IPS-NIHi11 (cell line): ENCODE data around the gene TTYH1.
"Not testable (repeated sequence)": the region's sequence is repeated elsewhere in the genome, so short reads cannot be mapped to it uniquely, and the experiment has no call there.

Experiments
- DNase-seq: peaks from one replicate; pipeline ENCODE4 v3.0.0; 2012; ENCODE audit warnings: mixed read lengths, low spot score

TTYH1 gene

GRCh38 chr19:54444737-54445136 lies 29.5 kb downstream of the TTYH1 start:
- no peak for DNase-seq

- not testable (repeated sequence) for DNase-seq
Measured at GRCh38 chr19:54446349-54446748, 31.1 kb downstream of the TTYH1 start.

GRCh38 chr19:54448040-54448773 lies 32.9 kb downstream of the TTYH1 start:
- peak; percentile 61 for DNase-seq

DNA sequence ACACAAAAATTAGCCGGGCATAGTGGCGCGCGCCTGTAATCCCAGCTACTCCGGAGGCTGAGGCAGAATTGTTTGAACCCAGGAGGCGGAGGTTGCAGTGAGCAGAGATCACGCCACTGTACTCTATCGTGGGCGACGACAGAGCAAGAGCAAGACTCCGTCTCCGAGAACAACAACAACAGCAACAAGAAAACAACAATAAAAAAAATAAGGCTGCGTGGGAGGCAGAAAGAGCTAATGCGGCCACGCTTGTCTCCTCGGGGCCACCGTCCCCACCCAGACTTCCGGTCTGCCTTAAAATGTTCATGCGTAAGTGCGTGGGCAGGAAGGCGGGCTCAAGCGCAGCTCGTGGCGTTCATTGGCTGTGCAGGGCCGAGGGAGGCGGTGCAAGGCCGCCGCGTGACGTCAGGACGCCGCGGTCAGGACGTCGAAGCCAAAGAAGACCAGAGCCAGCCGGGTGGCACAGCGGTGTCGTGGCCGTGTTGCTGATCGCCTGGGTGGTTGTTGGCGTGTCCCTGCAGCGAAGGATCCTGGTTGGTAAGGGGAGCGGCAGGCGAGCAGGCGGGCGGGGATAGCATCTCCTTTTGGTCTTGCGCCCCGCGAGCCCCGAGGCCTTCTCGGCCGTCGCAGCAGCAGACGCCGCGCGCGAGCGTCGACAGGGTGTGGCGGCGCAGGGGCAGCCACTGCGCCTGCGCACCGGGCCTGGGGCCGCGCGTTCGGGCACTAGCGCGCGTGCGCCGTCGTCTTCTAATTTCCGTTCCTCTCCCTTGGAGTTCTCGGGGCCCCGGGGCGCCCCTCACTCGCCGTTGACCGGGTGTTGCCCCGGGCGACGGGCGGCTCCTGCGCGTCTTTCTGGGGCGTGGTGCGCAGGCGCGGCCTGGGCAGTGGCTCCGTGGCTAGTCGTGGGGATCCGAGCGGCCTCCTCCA lies 33.8 kb downstream of the TTYH1 start, which contains the start of gene LENG8:
Gene LENG8, plus strand, starts transcription at position 426 of the 927 bp plus-strand sequence. CDS start 2,146 bp downstream, outside the sequence.
- peak; percentile 97 for DNase-seq

- DNase-seq, result no peak
Measured at GRCh38 chr19:54449701-54450069, 34.4 kb downstream of the TTYH1 start.

- DNase-seq, result no peak
Measured at GRCh38 chr19:54451331-54451871, 36.1 kb downstream of the TTYH1 start.

DNA sequence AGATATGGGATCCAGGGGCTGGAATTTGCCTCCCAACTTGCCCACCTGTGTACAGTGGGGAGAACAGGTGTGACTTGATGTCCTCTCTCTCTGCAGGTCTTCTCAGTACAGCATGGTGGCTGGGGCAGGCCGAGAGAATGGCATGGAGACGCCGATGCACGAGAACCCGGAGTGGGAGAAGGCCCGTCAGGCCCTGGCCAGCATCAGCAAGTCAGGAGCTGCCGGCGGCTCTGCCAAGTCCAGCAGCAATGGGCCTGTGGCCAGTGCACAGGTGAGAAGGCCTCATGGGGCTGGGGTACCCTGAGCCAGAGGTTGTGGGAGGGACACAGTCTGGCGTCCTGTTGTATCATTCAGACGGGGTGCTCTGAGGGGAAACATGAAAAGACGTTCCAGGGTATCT lies 36.7 kb downstream of the TTYH1 start:
- DNase-seq, result no peak

- no peak for DNase-seq
Measured at GRCh38 chr19:54452626-54453025, 37.4 kb downstream of the TTYH1 start.

- no peak for DNase-seq
Measured at GRCh38 chr19:54453921-54454780, 38.9 kb downstream of the TTYH1 start.

GRCh38 chr19:54454781-54455675 lies 39.8 kb downstream of the TTYH1 start:
- no peak for DNase-seq

GRCh38 chr19:54455786-54456422 lies 40.6 kb downstream of the TTYH1 start:
- no peak for DNase-seq

DNA sequence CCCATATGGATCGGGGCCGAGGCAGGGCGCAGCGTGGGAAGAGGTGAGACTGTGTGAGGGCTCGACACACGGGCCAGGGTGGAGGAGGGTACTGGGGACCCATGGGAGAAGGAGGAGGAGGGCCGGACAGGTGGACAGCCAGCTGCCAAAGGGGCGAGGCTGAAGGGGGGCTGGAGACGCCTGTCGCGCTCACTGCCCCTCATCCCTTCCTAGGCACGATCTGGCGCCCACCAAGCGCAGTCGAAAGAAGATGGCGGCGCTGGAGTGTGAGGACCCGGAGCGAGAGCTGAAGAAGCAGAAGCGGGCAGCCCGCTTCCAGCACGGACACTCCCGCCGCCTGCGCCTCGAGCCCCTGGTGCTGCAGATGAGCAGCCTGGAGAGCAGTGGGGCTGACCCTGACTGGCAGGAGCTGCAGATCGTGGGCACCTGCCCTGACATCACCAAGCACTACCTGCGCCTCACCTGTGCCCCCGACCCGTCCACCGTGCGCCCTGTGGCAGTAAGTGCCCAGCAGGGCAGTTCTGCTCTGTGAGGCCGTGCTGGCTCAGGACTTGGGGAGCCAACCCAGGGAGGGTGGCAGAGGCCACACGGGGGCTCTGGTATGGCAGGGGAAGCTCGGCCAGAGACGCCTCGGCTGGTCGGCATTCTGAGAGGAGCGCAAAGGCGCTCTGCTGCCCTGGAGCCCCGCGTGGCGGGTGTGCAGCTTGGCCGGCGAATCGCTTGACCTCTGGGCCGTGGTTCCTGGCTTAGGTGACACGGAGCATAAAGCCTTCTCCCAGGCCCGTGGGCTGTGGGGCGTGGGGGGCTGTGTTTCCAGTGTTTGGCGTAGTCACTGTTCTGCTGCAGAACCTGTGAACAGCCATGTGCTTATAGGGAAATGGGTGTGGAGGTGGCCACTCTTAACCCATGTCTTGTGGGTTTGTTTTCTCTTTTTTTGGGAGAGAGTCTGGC lies 41.4 kb downstream of the TTYH1 start:
- no peak for DNase-seq

DNA sequence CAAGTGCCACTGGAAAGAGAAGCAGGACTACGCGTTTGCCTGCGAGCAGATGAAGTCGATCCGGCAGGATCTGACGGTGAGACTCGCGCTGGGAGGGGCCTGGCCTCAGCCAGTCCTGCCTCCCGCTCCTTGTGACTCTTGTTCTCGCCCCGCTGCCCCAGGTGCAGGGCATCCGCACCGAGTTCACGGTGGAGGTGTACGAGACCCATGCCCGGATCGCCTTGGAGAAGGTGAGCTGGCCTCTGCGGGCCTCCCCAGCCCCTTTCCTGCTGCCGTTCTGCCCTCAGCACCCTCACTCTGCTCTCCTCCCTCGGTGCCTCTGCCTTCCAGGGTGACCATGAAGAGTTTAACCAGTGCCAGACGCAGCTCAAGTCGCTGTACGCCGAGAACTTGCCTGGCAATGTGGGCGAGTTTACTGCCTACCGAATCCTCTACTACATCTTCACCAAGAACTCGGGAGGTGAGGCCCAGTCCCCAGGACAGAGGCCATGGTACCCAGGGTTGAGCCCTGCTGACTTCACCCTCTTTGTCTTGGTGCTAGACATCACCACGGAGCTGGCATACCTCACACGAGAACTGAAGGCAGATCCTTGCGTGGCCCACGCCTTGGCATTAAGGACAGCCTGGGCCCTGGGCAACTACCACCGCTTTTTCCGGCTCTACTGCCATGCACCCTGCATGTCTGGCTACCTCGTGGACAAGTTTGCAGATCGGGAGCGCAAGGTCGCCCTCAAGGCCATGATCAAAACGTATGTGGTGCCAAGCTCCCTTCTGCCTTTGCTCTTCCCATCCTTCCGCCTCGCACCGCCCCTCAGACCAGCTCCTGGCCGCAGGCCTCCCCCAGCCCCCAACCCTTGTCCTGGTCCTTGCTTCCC lies 42.7 kb downstream of the TTYH1 start:
- no peak for DNase-seq

- DNase-seq, result no peak
Measured at GRCh38 chr19:54458648-54459281, 43.5 kb downstream of the TTYH1 start.

- no peak for DNase-seq
Measured at GRCh38 chr19:54459282-54460229, 44.3 kb downstream of the TTYH1 start.

- DNase-seq, result no peak
Measured at GRCh38 chr19:54460230-54461005, 45.2 kb downstream of the TTYH1 start.
